UCSD-AML1 (cell line): ENCODE measurements around the gene ERLEC1.
"Not testable (repeated sequence)": the region's sequence is repeated elsewhere in the genome, so short reads cannot be mapped to it uniquely, and the experiment has no call there.

Experiments used
- DNase-seq: peaks from one replicate; lab custom pipeline; 2025; ENCODE audit not compliant: unreplicated experiment; lab: John Stamatoyannopoulos, UW

ERLEC1 gene

DNA sequence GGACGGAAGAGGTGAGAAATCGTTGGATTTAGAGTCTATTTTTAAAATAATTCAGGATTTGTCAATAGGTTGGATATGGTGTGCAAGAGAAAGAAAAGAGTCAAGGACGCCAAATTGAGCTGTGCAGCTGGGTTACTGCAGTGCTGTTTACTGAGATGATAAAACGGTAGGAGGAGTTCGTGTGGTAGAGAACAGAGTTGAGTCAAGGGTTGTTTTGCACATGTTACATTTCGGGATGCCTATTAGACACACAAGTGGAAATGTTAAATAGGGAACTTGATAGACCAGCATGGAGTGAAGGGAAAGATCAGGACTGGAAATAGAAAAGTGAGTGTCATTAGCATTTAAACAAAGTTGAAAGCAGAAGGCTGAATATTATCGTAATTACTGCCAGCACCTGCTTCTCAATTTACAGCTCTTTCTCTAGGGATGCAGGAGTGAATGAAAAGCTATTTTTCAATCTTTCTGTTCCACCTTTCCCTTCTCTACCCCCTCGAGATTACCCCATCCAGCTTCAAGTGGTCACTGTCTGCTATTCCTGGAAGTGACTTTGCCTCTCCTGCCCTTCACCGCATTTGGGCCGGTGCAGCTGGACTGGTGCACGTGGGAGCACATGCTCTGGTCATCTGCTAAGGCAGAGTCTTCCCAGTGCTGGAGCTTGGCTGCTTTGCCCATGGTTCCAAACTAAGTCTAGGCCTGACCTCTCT, 42.6 kb downstream of the ERLEC1 start:
- DNase-seq = no peak

DNA sequence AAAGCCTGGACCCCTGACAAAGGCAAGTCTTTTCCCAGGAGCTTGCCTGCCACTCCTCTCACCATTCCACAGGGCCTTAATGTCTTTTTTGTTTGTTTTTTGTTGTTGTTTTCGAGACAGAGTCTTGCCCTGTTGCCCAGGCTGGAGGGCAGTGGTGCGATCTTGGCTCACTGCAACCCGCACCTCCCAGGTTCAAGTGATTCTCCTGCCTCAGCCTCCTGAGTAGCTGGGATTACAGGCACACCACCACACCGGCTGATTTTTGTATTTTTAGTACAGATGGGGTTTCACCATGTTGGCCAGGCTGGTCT, 43.1 kb downstream of the ERLEC1 start:
- DNase-seq = not testable (repeated sequence)

DNA sequence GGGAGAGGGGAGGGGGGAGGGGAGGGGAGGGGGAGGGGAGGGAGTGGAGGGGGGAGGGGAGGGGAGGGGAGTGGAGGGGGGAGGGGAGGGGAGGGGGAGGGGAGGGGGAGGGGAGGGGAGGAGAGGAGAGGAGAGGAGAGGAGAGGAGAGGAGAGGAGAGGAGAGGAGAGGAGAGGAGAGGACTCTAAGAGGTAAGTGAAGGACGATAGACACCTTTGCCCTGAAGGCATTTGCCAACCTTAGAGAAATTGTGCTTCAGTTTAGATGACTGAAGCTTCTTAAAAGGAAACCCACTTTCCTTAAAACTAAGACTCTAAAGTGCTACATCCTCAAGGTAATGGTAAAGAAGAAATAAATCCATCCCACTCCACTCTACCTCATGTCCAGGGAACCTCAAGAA, 53.7 kb downstream of the ERLEC1 start:
- no peak for DNase-seq

DNA sequence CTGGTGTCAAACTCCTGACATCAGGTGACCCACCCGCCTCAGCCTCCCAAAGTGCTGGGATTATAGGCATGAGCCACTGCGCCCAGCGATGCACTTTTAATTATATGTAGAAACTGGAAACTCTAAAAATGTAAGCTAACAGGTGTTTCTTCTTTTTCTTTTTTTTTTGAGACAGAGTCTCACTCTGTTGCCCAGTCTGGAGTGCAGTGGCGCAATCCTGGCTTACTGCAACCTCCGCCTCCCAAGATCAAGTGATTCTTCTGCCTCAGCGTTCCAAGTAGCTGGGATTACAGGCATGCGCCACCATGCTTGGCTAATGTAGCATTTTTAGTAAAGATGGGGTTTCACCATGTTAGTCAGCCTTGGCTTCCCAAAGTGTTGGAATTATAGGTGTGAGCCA, 54.8 kb downstream of the ERLEC1 start:
- not testable (repeated sequence) for DNase-seq

DNA sequence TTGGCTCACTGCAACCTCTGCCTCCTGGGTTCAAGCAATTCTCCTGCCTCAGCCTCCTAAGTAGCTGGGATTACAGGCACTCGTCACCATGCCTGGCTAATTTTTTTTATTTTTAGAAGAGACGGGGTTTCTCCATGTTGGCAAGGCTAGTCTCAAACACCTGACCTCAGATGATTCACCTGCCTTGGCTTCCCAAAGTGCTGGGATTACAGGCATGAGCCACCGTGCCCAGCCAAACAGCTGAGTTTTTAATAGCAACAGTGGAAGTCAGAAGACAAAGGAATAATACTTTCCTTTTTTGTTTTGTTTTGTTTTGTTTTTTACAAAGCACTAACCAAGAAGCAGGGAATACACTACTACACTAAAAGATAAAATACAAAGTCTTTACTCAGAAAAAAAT, 56.0 kb downstream of the ERLEC1 start:
- no peak for DNase-seq

DNA sequence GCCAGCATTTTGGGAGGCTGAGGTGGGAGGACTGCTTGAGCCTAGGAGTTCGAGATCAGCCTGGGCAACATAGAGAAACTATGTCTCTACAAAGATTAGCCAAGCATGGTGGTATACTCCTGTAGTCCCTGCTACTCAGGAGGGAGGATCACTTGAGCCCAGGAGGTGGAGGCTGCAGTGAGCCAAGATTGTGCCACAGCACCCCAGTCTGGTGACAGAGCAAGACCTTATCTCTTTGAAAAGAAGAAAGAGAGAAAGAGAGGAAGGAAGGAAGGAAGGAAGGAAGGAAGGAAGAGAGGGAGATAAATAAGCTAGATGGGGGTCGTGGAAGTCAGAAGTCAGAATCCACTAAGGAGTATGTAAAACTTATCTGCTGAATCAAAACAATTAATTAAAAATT, 56.8 kb downstream of the ERLEC1 start:
- DNase-seq = no peak

DNA sequence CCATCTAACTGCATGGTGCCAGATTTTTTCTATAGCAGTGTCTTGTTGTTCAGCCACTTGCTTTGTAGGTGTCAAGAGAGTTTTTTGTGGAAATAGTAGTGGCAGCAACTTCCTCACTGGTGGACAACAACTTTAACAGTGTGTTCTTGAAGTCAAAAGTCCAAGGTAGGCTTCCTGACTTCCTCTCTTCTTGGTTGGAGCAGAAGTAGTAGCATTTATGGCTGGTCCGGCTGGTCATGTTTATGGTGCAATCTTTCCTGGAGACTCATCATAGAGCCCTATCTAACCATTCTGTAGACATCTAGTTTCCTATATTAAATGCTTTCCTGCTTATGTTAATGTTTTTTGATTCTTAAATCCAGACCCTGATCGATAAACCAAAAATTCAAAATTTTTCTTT, 61.2 kb downstream of the ERLEC1 start:
- DNase-seq = no peak

GRCh38 chr2:53851052-53851757, 64.4 kb downstream of the ERLEC1 start:
- not testable (repeated sequence) for DNase-seq

GRCh38 chr2:53852532-53852931, 65.7 kb downstream of the ERLEC1 start:
- no peak for DNase-seq

DNA sequence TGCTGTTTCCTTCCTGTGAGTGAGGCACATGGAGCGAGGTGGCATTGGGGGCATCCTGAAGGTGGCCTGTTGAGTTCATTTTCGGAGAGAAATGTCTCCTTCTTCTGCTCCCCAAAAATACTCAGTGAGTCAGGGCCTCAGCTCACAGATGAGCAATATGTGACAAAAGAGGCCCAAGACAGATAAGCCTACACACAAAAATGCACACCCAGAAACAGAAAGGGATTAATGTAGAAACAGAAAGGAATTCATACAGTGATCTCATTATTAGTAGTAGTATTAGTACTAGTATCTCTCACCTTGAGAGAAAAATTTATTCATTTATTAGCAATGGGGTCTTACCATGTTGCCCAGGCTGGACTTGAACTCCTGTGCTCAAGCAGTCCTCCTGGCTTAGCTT, 67.8 kb downstream of the ERLEC1 start:
- no peak for DNase-seq

- DNase-seq = no peak
Observed at GRCh38 chr2:53856272-53856671, 69.4 kb downstream of the ERLEC1 start.

DNA sequence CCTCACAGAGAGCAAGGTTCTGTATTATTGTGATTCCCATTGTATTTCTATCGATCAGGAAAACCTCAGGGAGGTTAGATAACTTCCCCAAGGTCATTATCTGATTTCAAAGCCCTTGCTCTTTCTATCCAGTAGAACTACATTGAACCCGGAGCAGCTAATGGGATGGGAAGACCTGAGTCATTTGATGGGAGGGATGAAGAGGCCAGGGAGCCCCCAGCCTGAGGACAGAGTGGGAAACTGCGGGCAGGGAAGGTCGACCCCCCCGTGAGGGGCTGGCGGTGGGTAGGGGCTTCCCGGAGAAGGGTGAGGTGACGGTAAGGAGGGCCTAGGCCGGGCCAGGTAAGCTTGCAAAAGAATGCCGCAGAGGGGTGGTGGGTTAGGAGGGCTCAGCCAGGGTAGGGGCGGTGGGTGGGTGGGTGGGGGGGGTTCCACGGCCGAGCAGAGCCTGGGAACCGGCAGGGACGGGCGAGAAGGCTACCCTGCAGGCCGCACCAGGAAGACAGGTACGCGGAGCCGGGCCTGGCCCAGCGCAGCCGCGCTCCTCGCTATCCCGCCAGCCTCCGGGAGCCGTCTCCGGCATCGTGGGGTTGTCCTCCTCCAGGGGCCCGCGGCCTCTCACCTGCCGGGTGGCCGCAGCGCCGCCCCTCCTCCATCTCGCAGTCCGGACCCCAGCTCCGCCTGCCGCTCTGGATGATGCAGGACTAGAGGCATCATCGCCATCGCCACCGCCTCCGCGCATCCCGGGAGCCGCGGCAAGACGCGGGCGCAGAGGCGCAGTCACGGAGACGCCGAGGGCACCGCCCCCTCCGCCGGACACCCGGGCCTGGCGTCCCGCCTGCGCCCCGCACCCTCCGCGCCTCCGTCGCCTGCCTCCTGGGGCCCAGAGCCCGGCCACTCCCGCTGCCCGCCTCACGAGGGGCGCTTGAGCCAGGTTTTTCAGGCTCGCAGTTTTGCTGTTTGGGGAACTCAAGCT, 72.7 kb downstream of the ERLEC1 start, which contains the start of gene GPR75:
TSS of gene GPR75 (minus strand) at position 762 of the 976 bp plus-strand sequence. CDS start 5,211 bp downstream, outside the sequence.
- no peak for DNase-seq

DNA sequence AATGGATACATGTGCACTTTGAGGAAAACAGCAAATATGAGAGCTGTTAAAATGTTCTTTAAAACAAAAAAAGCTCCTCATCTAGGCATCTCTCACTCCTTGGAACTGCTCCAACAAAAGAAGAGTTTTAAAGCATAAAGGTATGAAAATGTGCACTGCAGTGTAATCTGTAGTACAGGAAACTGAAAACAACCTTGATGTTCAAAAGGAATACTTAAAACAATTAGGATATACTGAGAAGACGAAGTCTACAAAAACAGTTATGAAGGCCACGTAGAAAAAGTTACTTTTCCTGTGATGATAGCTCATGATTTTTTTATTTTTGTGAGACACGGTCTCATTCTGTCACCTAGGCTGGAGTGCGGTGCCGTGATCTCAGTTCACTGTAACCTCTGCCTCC, 75.0 kb downstream of the ERLEC1 start:
- no peak for DNase-seq

DNA sequence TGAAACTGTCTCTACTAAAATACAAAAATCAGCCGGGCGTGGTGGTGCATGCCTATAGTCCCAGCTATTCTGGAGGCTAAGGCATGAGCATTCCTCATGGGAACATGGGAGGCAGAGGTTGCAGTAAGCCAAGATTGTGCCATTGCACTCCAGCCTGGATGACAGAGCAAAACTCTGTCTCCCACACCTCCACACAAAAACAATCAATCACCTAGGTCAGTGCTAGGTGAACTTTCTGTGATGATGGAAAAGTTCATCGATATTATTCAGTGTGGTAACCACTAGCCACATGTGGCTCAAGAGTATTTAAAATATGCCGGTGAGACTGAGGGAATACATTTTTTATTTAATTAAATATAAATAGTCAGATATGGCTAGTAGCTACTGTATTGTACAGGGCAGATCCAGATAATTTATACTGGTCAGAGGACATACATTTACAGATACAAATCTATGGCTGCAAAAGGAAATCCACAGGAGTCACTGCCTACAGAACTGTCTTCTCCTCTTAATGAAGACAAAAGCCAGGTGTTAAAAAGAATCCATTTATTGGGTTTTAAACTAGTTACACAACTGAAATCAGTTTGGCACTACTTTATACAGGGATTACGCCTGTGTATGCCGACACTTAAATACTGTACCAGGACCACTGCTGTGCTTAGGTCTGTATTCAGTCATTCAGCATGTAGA, 76.8 kb downstream of the ERLEC1 start:
- no peak for DNase-seq

GRCh38 chr2:53865264-53865663, 78.4 kb downstream of the ERLEC1 start:
- no peak for DNase-seq

DNA sequence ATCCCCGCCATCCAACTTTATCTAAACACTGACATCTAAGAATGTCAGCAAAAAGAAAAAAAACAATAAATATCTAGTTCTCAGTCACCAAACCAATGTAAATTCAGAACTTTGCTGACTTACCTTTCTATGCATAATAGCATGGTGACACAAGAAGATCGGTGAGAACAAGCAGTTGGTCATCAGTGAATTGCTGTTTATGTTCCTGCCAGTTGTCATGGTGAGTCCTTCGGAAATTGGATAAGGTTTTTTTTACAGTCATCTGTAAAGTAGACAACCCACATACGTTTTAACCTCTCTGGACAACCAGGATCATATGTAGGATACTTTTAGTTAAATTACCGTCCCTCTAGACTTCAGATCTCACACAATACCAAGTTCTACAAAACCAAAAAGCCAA, 79.1 kb downstream of the ERLEC1 start:
- DNase-seq = no peak

GRCh38 chr2:53867169-53867568, 80.3 kb downstream of the ERLEC1 start:
- DNase-seq = no peak

- DNase-seq = no peak
Observed at GRCh38 chr2:53867773-53868172, 80.9 kb downstream of the ERLEC1 start.
